K562 (cell line): ENCODE results near the gene NAE1. TPM values are rescaled to one million over a fixed set of nuclear protein-coding genes. Genes with fewer than 3 reads are reported as not detected.

Experiments
- ATAC-seq: fragments of 200-7000 bp; cut with Tn5 transposase; 3 replicates; pipeline ENCODE4 v1.9.1; 2020; ENCODE audit warnings: moderate library complexity
- BruUV-seq: library from RNA; stranded (reverse); fragments of 400-500 nt; replicated peaks from 2 replicates; lab custom pipeline; 2021; lab: Mats Ljungman, UMichigan
- CTCF ChIA-PET: fragments of 300-600 bp; formaldehyde crosslinking; extraction: SDS; loops from one replicate; lab custom pipeline; 2021; ENCODE audit warnings: low intra/inter-chr PET ratio; lab: Yijun Ruan, JAX
- POLR2A ChIA-PET: fragments of 300-600, 350-650 bp; sonication (Branson Sonifier 250); formaldehyde crosslinking; extraction: SDS; loops from one replicate; lab custom pipeline; 2021; ENCODE audit warnings: antibody characterized with exemption, inconsistent platforms; lab: Yijun Ruan, JAX
- DNase-seq, 4 experiments: peaks; one replicate each; pipeline versions ENCODE4 v3.0.0 to v3.0.0-alpha.2; 2011 to 2018; ENCODE audit warnings: low spot score in 3 of 4, mixed read lengths in 3 of 4; ENCODE audit errors: extremely low read depth in 1 of 4
- FAIRE-seq: peaks from 2 replicates; lab custom pipeline; 2011; peaks lifted over from hg19 to GRCh38; lab: Jason Lieb, UNC
- H2AFZ ChIP-seq: 2 replicates; pipeline ENCODE4 v1.6.0; 2011; ENCODE audit warnings: low read depth, low read length, control low read depth, inconsistent platforms
- H3K27ac ChIP-seq: fragments of 200-600 bp; 3 replicates; pipeline ENCODE4 v1.8.0; 2011; ENCODE audit warnings: low read depth, mild to moderate bottlenecking, control low read depth, inconsistent platforms, low read length, moderate library complexity, mixed read lengths; ENCODE audit errors: extremely low read depth
- H3K27me3 ChIP-seq, 2 experiments: fragments of 300-600 bp in 1 of 2; 2 replicates in 1 of 2; 3 replicates in 1 of 2; pipeline versions ENCODE4 v1.6.0 to v1.8.0; 2011; ENCODE audit warnings: inconsistent platforms in 2 of 2, low read length in 2 of 2, mild to moderate bottlenecking in 1 of 2, mixed read lengths in 1 of 2, moderate library complexity in 1 of 2; ENCODE audit not compliant: control insufficient read depth in 2 of 2, insufficient read depth in 2 of 2
- H3K36me3 ChIP-seq: fragments of 300-600 bp; 3 replicates; pipeline ENCODE4 v1.8.0; 2011; ENCODE audit warnings: mild to moderate bottlenecking, low read length, inconsistent platforms; ENCODE audit not compliant: control insufficient read depth, insufficient read depth
- H3K4me1 ChIP-seq, 2 experiments: fragments of 200-600 bp in 1 of 2; replicated peaks in 1 of 2; 2 replicates in 1 of 2; 3 replicates in 1 of 2; pipeline versions ENCODE4 v1.5.1 to v1.8.0; 2011; ENCODE audit warnings: inconsistent platforms in 2 of 2, low read length in 2 of 2, mild to moderate bottlenecking in 1 of 2, mixed read lengths in 1 of 2, moderate library complexity in 1 of 2; ENCODE audit not compliant: control insufficient read depth in 2 of 2, insufficient read depth in 2 of 2
- H3K4me2 ChIP-seq: 2 replicates; pipeline ENCODE4 v1.6.1; 2011; ENCODE audit warnings: low read length, control low read depth, inconsistent platforms, mixed read lengths; ENCODE audit not compliant: insufficient read depth
- H3K4me3 ChIP-seq: fragments of 200-600 bp; sonication (generic), shearing (Covaris generic); 2 replicates; pipeline ENCODE4 v1.5.1; 2016; ENCODE audit warnings: control low read depth, inconsistent platforms
- H3K79me2 ChIP-seq: fragments of 200-600 bp; 3 replicates; pipeline ENCODE4 v1.8.0; 2011; ENCODE audit warnings: low read length, inconsistent platforms; ENCODE audit not compliant: control insufficient read depth, insufficient read depth
- H3K9ac ChIP-seq, 2 experiments: 2 replicates each; pipeline versions ENCODE4 v1.6.0 to v1.6.1; 2011; ENCODE audit warnings: low read depth in 2 of 2, low read length in 2 of 2, control low read depth in 1 of 2, inconsistent platforms in 1 of 2, mild to moderate bottlenecking in 1 of 2, mixed read lengths in 1 of 2; ENCODE audit not compliant: insufficient read depth in 1 of 2
- H3K9me1 ChIP-seq: one replicate; pipeline ENCODE4 v1.6.0; 2011; ENCODE audit warnings: inconsistent platforms, mild to moderate bottlenecking, low read length, moderate library complexity; ENCODE audit not compliant: control insufficient read depth, insufficient read depth
- H3K9me3 ChIP-seq: replicated peaks from 2 replicates; pipeline ENCODE4 v1.5.1; 2011; ENCODE audit warnings: low read depth, low read length, inconsistent platforms; ENCODE audit not compliant: control insufficient read depth, insufficient read depth
- H4K20me1 ChIP-seq: replicated peaks from 2 replicates; pipeline ENCODE4 v1.6.1; 2011; ENCODE audit warnings: low read length, inconsistent platforms, mixed read lengths; ENCODE audit not compliant: control insufficient read depth, insufficient read depth
- CXXC5 ChIP-seq: fragments of 250-450 bp; sonication (Bioruptor Pico); IDR thresholded peaks from 2 replicates; pipeline ENCODE4 v1.8.0; 2022; ENCODE audit warnings: inconsistent platforms, mild to moderate bottlenecking, moderate library complexity
- HDAC8 ChIP-seq: fragments of 450-650 bp; IDR thresholded peaks from 2 replicates; pipeline ENCODE4 v1.6.1; 2016; ENCODE audit warnings: mild to moderate bottlenecking, missing genetic modification characterization, moderate library complexity, missing compliant biosample characterization
- IRF1 ChIP-seq: sonication (generic); formaldehyde crosslinking; IDR thresholded peaks from 2 replicates; pipeline ENCODE4 v1.8.0; 2022; ENCODE audit warnings: missing genetic modification reagents, mild to moderate bottlenecking, borderline replicate concordance
- KDM2B ChIP-seq: fragments of 250-450 bp; sonication (Bioruptor Pico); IDR thresholded peaks from 2 replicates; pipeline ENCODE4 v1.8.0; 2021; ENCODE audit warnings: mild to moderate bottlenecking, moderate library complexity
- SRSF7 ChIP-seq: fragments of 200-400 bp; formaldehyde crosslinking; optimal IDR thresholded peaks from 2 replicates; pipeline ENCODE3; 2017; ENCODE audit warnings: mild to moderate bottlenecking, low read depth, low read length
- WGBS: fragments of 100-300 bp; shearing (Covaris generic); methylation state at CpG from one replicate; pipeline ENCODE4 v1.1.6; 2016; ENCODE audit warnings: low coverage, mixed read lengths; ENCODE audit not compliant: insufficient coverage; ENCODE audit errors: missing lambda C conversion rate; 5-methylcytosine and 5-hydroxymethylcytosine counted together
- in situ Hi-C: fragments of 300-500 bp; cut with MboI; formaldehyde crosslinking; loops from 4 replicates; pipeline ENCODE4 v1.15.0; 2018; ENCODE audit warnings: inconsistent platforms, mixed read lengths
- intact Hi-C: fragments of 100-400 bp; cut with micrococcal nuclease; formaldehyde crosslinking; loops from 2 replicates; pipeline ENCODE4 v1.14.2; 2022
- polyA plus RNA-seq, 8 experiments: library from polyadenylated mRNA; depleted of rRNA in 4 of 8; stranded (reverse) in 5 of 8; unstranded in 3 of 8; fragments of >200 nt; fragmentation: Nextera tagmentation in 2 of 8; fragmentation: Illumina TruSeq in 1 of 8; extraction: Ambion mirVana in 2 of 8; extraction: Trizol in 1 of 8; gene quantifications; 2 replicates each; pipeline versions ENCODE4 v1.2.1 to v1.2.3, GENCODE V29; 2011 to 2014; ENCODE audit warnings: inconsistent platforms in 1 of 8, missing spikeins in 1 of 8
- total RNA-seq, 7 experiments: library from RNA; depleted of rRNA in 6 of 7; stranded (reverse); fragments of >200 nt in 6 of 7; fragmentation: Illumina TruSeq in 2 of 7; extraction: Trizol in 2 of 7; gene quantifications; 2 replicates each; pipeline versions ENCODE4 v1.2.1 to v1.2.3, GENCODE V29; 2011 to 2021; ENCODE audit warnings: low replicate concordance in 1 of 7

The NAE1 gene
- total and polyA plus RNA-seq, 9 of the 15 experiments (the other 6 are each of a cell fraction or from before 2014, with no cell fraction given): 165 to 294 (median 230) TPM

- Histone ChIP-seq H3K79me2 (no peaks in the 10 kb centered on the region), H3K36me3 (no peaks in the 10 kb centered on the region), H3K4me2 (no peak overlapping the region), H2AFZ (no peak overlapping the region), H3K9me3 (no peaks in the 10 kb centered on the region), H3K4me1 (peaks cover 12 to 15% of the 10 kb centered on the region in 2 experiments; a peak in 3 of 5 replicates), H3K9ac (no peak overlapping the region), H3K27me3 (peaks cover 15 to 20% of the 10 kb centered on the region in 2 experiments; a peak in 4 of 5 replicates), H3K4me3 (no peak overlapping the region)
- BruUV-seq: no TSS peak
- peak; percentile 36; the same call in 2 of the 3 replicates for ATAC-seq
- DNase-seq: peak in 2 of 4 experiments; percentile 24 to 28
- ChIA-PET CTCF (no interaction called here), POLR2A (interaction anchor here (0.9 to 1.4 kb wide), 2 partner anchors 18 to 23 kb away, joined by 4 read pairs; partner anchors contain the start of gene NAE1)
- peak; percentile 6 for FAIRE-seq
- in situ Hi-C loops: no loop called here
- TF ChIP-seq SRSF7 (no peak), KDM2B (CRISPR knock-in tag) (no peak), IRF1 (CRISPR knock-in tag) (no peak), HDAC8 (tag) (no peak), CXXC5 (CRISPR knock-in tag) (no peak)
- TF ChIP-seq, all 486 proteins: peak for 0
- Histone ChIP-seq H3K27ac (no peak overlapping the region), H4K20me1 (no peaks in the 10 kb centered on the region), H3K9me1 (no peaks in the 10 kb centered on the region)
- intact Hi-C loops: no loop called here
- WGBS: 30% methylated on average over 2 of the region's 2 CpGs
Measured at GRCh38 chr16:66849021-66849420, 18.2 kb upstream of the NAE1 start.
